HAP-1 (cell line): ENCODE results near the gene ZNF260.
"Not testable (repeated sequence)": the region's sequence is repeated elsewhere in the genome, so short reads cannot be mapped to it uniquely, and the experiment has no call there.

Experiments
- DNase-seq, 2 experiments: peaks; one replicate each; pipeline ENCODE4 v3.0.0-alpha.2; 2016 to 2020; ENCODE audit warnings: low spot score in 2 of 2
- H3K27me3 ChIP-seq: fragments of 250-450 bp; sonication (Bioruptor Pico); 2 replicates; pipeline ENCODE4 v1.5.1; 2020; ENCODE audit warnings: low read depth, mild to moderate bottlenecking, moderate library complexity
- H3K36me3 ChIP-seq: fragments of 250-450 bp; sonication (Bioruptor Pico); replicated peaks from 2 replicates; pipeline ENCODE4 v1.5.1; 2020; ENCODE audit warnings: mild to moderate bottlenecking
- H3K4me1 ChIP-seq: fragments of 250-450 bp; sonication (Bioruptor Pico); 2 replicates; pipeline ENCODE4 v1.5.1; 2020; ENCODE audit warnings: mild to moderate bottlenecking
- H3K4me3 ChIP-seq: fragments of 250-450 bp; sonication (Bioruptor Pico); 2 replicates; pipeline ENCODE4 v1.5.1; 2020; ENCODE audit warnings: mild to moderate bottlenecking, moderate library complexity
- H3K9me3 ChIP-seq: fragments of 250-450 bp; sonication (Bioruptor Pico); 2 replicates; pipeline ENCODE4 v1.5.1; 2020; ENCODE audit warnings: mild to moderate bottlenecking, moderate library complexity
- in situ Hi-C: fragments of 300-500 bp; cut with MboI; formaldehyde crosslinking; loops from 3 replicates; pipeline ENCODE4 v1.14.3; 2020; ENCODE audit warnings: low sequenced_read_pairs, inconsistent platforms, mixed read lengths

Gene ZNF260

DNA sequence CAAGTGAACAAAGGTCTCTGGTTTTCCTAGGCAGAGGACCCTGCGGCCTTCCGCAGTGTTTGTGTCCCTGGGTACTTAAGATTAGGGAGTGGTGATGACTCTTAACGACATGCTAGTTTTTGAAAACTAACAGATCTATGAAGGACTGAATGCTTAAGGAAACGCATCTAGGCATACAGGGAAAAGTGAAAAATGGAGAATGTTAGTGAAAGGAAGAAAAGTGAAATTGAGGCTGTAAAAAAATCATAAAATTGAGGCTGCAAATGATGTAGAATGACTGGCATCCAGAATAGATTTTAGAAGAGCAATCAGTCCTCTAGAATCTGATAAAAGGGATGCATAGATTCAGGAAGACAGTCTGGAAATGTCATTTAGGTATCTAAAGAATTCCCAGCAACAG, 3.5 kb downstream of the ZNF260 start:
- in situ Hi-C loops = no loop called here
- no peak overlapping the region for H3K4me3 ChIP-seq
- peaks cover 11% of the 10 kb centered on the region; the same call in 1 of the 2 replicates for H3K9me3 ChIP-seq
- no peak for DNase-seq
- no peaks in the 10 kb centered on the region for H3K4me1 ChIP-seq
- H3K27me3 ChIP-seq = no peaks in the 10 kb centered on the region
- peaks cover 23% of the 10 kb centered on the region for H3K36me3 ChIP-seq

DNA sequence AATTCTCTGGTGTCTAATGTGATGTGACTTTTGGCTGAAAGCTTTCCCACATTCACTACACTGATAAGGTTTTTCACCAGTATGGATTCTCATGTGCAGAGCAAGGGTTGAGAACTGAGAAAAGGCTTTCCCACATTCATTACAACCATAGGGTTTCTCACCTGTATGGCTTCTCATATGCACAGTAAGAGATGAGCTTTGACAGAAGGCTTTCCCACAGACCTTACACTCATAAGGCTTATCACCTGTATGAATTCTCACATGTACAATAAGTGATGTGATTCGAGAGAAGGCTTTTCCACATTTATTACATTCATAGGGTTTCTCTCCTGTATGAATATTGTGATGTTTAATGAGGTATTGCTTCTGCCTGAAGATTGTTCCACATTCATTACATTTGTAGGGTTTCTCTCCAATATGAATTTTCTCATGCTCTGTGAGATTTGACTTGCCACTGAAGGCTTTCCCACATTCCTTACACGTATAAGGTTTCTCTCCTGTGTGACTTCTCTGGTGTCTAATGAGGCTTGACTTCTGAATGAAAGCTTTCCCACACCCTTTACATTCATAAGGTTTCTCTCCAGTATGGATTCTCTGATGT, 14.0 kb downstream of the ZNF260 start:
- in situ Hi-C loops = no loop called here
- Histone ChIP-seq H3K27me3 (no peaks in the 10 kb centered on the region), H3K4me3 (no peak overlapping the region), H3K9me3 (peaks cover 25% of the 10 kb centered on the region), H3K36me3 (peaks cover 35% of the 10 kb centered on the region), H3K4me1 (no peaks in the 10 kb centered on the region)
- DNase-seq = no peak

DNA sequence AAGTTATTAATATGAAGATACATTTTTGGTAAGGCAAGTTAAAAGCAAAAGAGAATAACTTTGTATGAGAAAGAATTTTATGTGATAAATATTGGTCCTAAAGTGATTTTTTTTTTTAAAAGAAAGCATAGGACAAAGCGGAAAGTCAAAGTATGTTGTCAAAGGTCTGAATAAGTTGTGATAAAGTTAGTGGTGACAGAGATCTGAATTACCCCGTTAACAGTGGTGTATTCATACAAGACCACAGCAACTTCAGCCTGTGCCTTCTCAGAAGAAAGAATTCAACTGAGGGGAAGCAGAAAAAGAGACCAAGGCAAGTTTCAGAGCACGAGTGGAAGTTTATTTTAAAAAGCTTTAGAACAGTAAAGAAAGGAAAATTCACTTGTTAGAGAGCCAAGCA, 19.7 kb downstream of the ZNF260 start:
- in situ Hi-C loops = no loop called here
- no peaks in the 10 kb centered on the region for H3K36me3 ChIP-seq
- no peak for DNase-seq
- peaks cover 4% of the 10 kb centered on the region for H3K9me3 ChIP-seq
- H3K27me3 ChIP-seq = no peaks in the 10 kb centered on the region
- no peak overlapping the region for H3K4me3 ChIP-seq
- H3K4me1 ChIP-seq = no peaks in the 10 kb centered on the region

DNA sequence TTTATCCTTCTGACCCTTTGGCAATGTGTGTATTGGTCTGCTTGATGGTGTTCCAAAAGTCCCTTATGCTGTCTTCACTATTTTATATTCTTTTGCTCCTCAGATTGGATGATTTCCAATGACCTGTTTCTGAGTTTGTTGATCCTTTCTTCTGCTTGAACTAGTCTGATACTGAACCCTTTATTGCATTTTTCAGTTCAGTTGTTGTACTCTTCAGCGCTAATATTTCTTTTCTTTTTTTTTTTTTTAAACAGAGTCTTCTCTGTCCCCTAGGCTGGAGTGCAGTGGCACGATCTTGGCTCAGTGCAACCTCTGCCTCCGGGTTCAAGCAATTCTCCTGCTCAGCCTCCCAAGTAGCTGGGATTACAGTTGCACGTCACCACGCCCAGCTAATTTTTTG, 26.1 kb downstream of the ZNF260 start:
- no peak for DNase-seq
- Histone ChIP-seq H3K4me1 (no peaks in the 10 kb centered on the region), H3K4me3 (no peak overlapping the region), H3K36me3 (no peaks in the 10 kb centered on the region), H3K9me3 (no peaks in the 10 kb centered on the region; the same call in 1 of the 2 replicates), H3K27me3 (no peaks in the 10 kb centered on the region)
- in situ Hi-C loops = no loop called here

DNA sequence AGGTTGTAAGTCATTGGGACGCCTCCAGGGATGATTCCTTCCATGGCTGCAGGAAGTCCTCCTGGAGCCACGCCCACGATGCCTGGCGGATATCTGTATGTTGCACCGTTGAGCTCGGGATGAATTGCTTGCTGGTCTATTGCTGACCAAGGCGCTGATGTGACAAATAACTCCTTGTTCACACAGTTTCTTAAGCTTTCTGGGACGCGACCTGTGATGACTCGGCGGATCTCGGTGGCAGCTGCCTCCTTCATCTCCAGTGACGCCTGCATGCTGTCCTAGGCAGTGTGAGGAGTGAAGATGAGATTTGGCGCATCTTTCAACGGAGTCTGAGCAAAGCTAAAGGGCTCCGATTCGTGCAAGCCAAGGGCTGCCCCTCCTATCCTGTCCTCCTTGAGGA, 31.1 kb downstream of the ZNF260 start:
- H3K4me3 ChIP-seq = no peak overlapping the region
- no peaks in the 10 kb centered on the region for H3K36me3 ChIP-seq
- no peak for DNase-seq
- no peaks in the 10 kb centered on the region for H3K4me1 ChIP-seq
- H3K9me3 ChIP-seq = no peaks in the 10 kb centered on the region; the same call in 1 of the 2 replicates
- H3K27me3 ChIP-seq = no peaks in the 10 kb centered on the region
- in situ Hi-C loops = no loop called here

DNA sequence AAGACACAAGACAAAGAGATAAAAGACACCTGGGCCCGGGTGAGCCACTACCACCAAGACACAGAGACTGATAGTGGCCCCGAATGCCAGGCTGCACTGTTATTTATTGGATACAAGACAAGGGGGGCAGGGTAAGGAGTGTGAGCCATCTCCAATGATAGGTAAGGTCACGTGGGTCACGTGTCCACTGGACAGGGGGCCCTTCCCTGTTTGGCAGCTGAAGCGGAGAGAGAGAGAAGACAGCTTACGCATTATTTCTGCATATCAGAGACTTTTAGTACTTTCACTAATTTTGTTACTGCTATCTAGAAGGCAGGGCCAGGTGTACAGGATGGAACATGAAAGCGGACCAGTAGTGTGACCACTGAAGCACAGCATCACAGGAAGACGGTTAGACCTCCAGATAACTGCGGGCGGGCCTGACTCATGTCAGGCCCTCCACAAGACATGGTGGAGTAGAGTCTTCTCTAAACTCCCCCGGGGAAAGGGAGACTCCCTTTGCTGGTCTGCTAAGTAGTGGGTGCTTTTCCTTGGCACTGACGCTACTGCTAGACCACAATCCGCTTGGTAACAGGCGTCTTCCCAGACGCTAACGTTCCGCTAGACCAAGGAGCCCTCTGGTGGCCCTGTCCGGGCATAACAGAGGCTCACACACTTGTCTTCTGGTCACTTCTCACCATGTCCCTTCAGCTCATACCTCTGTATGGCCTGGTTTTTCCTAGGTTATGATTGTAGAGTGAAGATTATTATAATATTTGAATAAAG, 35.2 kb downstream of the ZNF260 start:
- H3K27me3 ChIP-seq, H3K9me3 ChIP-seq, H3K36me3 ChIP-seq, in situ Hi-C loops, H3K4me3 ChIP-seq: not testable (repeated sequence)
- peaks cover 11% of the 10 kb centered on the region for H3K4me1 ChIP-seq
- DNase-seq = peak in 1 of 2 experiments; percentile 20

DNA sequence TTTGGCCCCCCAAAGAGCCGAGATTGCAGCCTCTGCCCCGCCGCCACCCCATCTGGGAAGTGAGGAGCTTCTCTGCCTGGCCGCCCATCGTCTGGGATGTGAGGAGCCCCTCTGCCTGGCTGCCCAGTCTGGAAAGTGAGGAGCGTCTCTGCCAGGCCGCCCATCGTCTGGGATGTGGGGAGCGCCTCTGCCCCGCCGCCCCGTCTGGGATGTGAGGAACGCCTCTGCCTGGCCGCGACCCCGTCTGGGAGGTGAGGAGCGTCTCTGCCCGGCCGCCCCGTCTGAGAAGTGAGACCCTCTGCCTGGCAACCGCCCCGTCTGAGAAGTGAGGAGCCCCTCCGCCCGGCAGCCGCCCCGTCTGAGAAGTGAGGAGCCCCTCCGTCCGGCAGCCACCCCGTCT, 37.2 kb downstream of the ZNF260 start:
- in situ Hi-C loops, H3K27me3 ChIP-seq, H3K4me3 ChIP-seq, H3K9me3 ChIP-seq, H3K36me3 ChIP-seq, DNase-seq: not testable (repeated sequence)
- H3K4me1 ChIP-seq = peaks cover 11% of the 10 kb centered on the region

DNA sequence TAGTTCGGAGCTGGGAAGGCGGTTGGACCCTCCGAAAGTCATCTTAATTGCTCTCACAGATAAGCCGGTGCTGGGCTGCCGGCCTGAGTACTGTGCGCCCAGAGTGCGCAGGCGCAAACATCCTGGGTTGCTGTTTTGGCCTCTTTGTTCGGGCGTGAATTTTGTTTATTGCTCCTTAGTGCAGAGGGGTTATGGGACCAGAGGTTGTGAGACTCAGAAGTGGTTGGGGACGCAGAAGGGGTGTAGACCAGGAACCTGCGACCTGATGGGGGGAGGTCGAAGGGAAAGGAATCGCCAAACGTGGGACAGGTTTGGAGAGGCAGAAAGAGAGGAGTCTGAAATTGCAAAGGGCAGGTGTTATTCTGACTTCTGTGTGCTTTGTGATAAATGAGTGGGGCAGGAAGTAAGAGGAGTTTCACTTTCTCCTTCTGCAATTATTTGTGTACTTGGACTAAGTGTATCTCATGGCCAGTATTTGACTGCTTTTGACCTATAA, 38.1 kb downstream of the ZNF260 start:
- H3K4me3 ChIP-seq = peak overlapping the region; percentile 74
- DNase-seq = peak; percentile 84 to 85
- peaks cover 11% of the 10 kb centered on the region for H3K4me1 ChIP-seq
- H3K36me3 ChIP-seq = no peaks in the 10 kb centered on the region
- peaks cover 3% of the 10 kb centered on the region; the same call in 1 of the 2 replicates for H3K9me3 ChIP-seq
- in situ Hi-C loops = no loop called here
- no peaks in the 10 kb centered on the region for H3K27me3 ChIP-seq

DNA sequence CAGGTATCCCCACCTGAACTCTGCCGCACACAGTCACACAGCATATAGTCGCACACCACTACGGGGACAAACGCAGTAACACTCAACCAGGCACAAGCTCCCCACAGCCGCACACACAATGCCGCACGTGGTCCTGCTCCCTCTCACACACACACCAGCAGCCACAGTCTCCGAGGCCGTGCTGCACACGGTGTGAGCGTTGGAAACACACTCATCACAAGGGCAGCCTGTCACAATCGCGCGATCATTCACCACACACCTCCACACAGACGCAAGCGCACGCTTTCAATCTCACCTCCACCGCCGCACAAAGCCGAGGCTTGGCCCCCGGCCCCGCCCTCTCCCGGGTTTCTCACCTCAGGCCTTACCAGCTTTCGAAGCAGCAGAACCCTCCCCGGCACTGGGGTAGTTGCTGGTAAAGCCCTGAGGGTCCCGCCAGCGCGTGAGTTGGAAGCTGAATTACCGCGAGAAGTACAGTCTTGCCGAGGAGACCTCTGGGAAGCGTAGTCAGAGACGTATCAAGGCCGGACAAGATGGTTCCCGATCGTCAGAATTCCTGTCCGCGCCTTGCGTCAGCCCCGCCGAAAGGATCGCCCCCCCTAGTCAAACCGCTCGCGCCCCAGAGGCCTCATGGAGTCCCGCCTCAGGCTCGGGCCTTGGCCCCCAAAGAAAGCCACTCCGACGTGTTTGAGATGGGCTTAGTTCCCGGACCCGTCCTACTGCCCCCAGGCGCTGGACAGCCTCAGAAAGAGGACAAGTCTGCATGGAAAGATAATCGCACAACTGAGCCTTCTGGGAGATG, 38.8 kb downstream of the ZNF260 start, which contains the start of gene ZNF566:
Gene ZNF566 (minus strand): TSS at position 444 of the 802 bp plus-strand sequence. CDS start 13,004 bp downstream, outside the sequence.
- peaks cover 11% of the 10 kb centered on the region for H3K4me1 ChIP-seq
- DNase-seq = peak; percentile 97
- H3K9me3 ChIP-seq = peaks cover 3% of the 10 kb centered on the region; the same call in 1 of the 2 replicates
- in situ Hi-C loops = no loop called here
- H3K27me3 ChIP-seq = no peaks in the 10 kb centered on the region
- H3K36me3 ChIP-seq = no peaks in the 10 kb centered on the region
- peak within 1 kb of the TSS; percentile 74 for H3K4me3 ChIP-seq

DNA sequence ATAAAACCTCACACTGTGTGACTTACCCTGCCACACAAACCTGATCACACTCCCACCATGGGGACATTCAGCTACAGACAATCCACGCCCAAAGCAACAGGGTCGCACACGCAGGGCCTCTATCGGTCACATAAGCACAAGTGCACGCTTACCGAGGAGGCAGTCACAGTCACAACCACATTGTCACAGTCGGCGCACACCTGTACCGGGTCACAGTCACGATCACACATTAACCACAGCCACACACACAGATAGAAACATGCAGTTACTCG, 39.3 kb downstream of the ZNF260 start:
- Histone ChIP-seq H3K36me3 (no peaks in the 10 kb centered on the region), H3K4me1 (peaks cover 11% of the 10 kb centered on the region), H3K9me3 (peaks cover 7% of the 10 kb centered on the region; the same call in 1 of the 2 replicates), H3K27me3 (no peaks in the 10 kb centered on the region), H3K4me3 (peak overlapping the region; percentile 74)
- DNase-seq = peak; percentile 25 to 39
- in situ Hi-C loops = no loop called here

DNA sequence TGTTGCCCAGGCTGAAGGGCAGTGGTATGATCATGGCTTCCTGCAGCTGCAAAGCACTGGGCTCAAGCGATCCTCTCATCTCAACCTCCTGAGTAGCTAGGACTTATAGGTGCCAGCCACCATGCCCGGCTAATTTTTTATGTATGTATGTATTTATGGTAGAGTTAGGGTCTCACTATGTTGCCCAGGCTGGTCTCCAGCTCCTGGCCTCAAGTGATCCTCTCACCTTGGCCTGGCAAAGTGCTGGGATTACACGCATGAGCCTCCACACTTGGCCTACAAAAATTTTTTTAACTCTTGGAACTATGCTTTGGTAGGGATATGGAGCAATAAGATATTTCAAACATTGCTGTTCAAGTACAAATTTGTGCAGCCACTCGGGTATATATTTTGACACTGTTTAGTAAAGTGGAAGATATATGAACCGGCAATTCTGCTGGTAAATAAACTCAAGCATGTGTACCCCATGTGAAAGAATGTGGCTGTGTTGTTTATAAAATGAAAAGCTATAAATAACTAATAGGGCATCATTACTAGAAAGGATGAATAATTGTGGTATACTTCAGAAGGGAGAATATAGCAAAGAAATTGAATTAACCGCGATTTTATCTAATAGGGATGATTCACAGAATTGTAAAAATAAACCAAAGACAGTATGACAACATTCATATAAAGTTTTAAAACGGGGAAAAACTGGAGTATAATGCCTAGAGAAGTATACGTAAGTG, 39.8 kb downstream of the ZNF260 start:
- Histone ChIP-seq H3K9me3 (peaks cover 7% of the 10 kb centered on the region; the same call in 1 of the 2 replicates), H3K36me3 (no peaks in the 10 kb centered on the region), H3K27me3 (no peaks in the 10 kb centered on the region), H3K4me3 (peak overlapping the region; percentile 74), H3K4me1 (peaks cover 11% of the 10 kb centered on the region)
- no peak for DNase-seq
- in situ Hi-C loops = no loop called here

DNA sequence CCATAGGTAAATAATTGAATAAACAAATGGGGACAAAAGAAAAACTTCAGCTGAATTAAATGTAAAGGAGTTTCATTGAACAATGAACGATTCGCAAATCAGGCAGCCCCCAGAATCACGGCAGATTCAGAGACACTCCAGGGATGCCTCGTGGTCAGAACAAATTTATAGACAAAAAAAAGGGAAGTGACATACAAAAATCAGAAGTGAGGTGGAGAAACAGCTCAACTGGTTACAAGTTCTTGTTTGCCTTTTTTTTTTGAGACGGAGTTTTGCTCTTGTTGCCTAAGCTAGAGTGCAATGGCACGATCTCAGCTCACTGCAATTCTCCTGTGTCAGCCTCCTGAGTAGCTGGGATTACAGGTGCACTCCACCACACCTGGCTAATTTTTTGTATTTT, 44.4 kb downstream of the ZNF260 start:
- in situ Hi-C loops = no loop called here
- H3K27me3 ChIP-seq = no peaks in the 10 kb centered on the region
- peaks cover 3% of the 10 kb centered on the region for H3K4me1 ChIP-seq
- no peaks in the 10 kb centered on the region; the same call in 1 of the 2 replicates for H3K36me3 ChIP-seq
- no peak overlapping the region for H3K4me3 ChIP-seq
- peaks cover 7% of the 10 kb centered on the region; the same call in 1 of the 2 replicates for H3K9me3 ChIP-seq
- DNase-seq = no peak

DNA sequence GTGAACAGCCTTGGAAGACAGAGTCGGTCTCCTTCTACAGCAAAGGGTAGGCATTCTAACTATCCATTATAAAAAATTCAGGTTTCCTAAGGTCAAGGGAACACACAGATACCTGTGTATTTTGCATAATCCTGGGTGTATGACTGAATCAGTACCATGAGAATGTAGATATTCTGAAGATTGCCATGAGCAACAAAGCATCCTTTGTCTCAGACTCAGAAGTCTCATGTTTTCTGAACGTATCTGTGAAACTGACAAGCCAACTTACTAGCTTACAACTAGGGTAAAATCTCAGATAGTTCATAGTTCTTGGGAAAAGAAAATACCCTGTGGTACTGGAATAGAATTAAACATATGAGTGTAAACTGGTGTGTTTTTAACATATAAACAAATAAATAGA, 45.2 kb downstream of the ZNF260 start:
- Histone ChIP-seq H3K9me3 (peaks cover 7% of the 10 kb centered on the region; the same call in 1 of the 2 replicates), H3K4me1 (no peaks in the 10 kb centered on the region), H3K36me3 (no peaks in the 10 kb centered on the region; the same call in 1 of the 2 replicates), H3K4me3 (no peak overlapping the region), H3K27me3 (no peaks in the 10 kb centered on the region)
- DNase-seq = no peak
- in situ Hi-C loops = no loop called here
